ENCODE data around the gene UBALD2.
"Not testable (repeated sequence)": the region's sequence is repeated elsewhere in the genome, so short reads cannot be mapped to it uniquely, and the experiment has no call there.

Gene UBALD2

GRCh38 chr17:76265624-76266243 lies 586 bp downstream of the UBALD2 start:
- DNase-seq (ENCODE audit: low spot score): peak; percentile 60
- peak overlapping the region; percentile 87 for H3K27ac Mint-ChIP-seq

GRCh38 chr17:76266244-76266938 lies 1.2 kb downstream of the UBALD2 start:
- Mint-ChIP-seq H3K4me1 (ENCODE audit: low read depth) (peaks cover 56% of the 10 kb centered on the region), H3K9me3 (no peaks in the 10 kb centered on the region), H3K36me3 (ENCODE audit: low read depth) (peaks cover 43% of the 10 kb centered on the region), H3K4me3 (peak overlapping the region; percentile 94), H3K27me3 (ENCODE audit: low read depth) (no peaks in the 10 kb centered on the region), H3K27ac (peak overlapping the region; percentile 87)
- DNase-seq (ENCODE audit: low spot score): no peak

More at GRCh38 chr17:76265624-76266243, 586 bp downstream of the UBALD2 start:
- H3K4me3 Mint-ChIP-seq: peak overlapping the region; percentile 94
- peaks cover 54% of the 10 kb centered on the region for H3K4me1 Mint-ChIP-seq (ENCODE audit: low read depth)
- H3K36me3 Mint-ChIP-seq (ENCODE audit: low read depth): peaks cover 37% of the 10 kb centered on the region
- no peaks in the 10 kb centered on the region for H3K9me3 Mint-ChIP-seq
- H3K27me3 Mint-ChIP-seq (ENCODE audit: low read depth): no peaks in the 10 kb centered on the region

- DNase-seq (ENCODE audit: low spot score): no peak
- Mint-ChIP-seq H3K9me3 (no peaks in the 10 kb centered on the region), H3K4me3 (peak overlapping the region; percentile 94), H3K27ac (peak overlapping the region; percentile 95), H3K36me3 (ENCODE audit: low read depth) (peaks cover 47% of the 10 kb centered on the region), H3K27me3 (ENCODE audit: low read depth) (no peaks in the 10 kb centered on the region), H3K4me1 (ENCODE audit: low read depth) (peaks cover 51% of the 10 kb centered on the region)
Measured at GRCh38 chr17:76267051-76267576, 2.0 kb downstream of the UBALD2 start.

GRCh38 chr17:76267581-76268001 lies 2.4 kb downstream of the UBALD2 start:
- H3K36me3 Mint-ChIP-seq (ENCODE audit: low read depth): peaks cover 47% of the 10 kb centered on the region

GRCh38 chr17:76268015-76268749 lies 3.0 kb downstream of the UBALD2 start:
- Mint-ChIP-seq H3K9me3 (no peaks in the 10 kb centered on the region), H3K4me3 (peak overlapping the region; percentile 94), H3K27ac (peak overlapping the region; percentile 95), H3K36me3 (ENCODE audit: low read depth) (peaks cover 48% of the 10 kb centered on the region), H3K4me1 (ENCODE audit: low read depth) (peaks cover 46% of the 10 kb centered on the region), H3K27me3 (ENCODE audit: low read depth) (no peaks in the 10 kb centered on the region)
- DNase-seq (ENCODE audit: low spot score): peak; percentile 69

More at GRCh38 chr17:76267581-76268001, 2.4 kb downstream of the UBALD2 start:
- Mint-ChIP-seq H3K27ac (peak overlapping the region; percentile 95), H3K4me3 (peak overlapping the region; percentile 94), H3K4me1 (ENCODE audit: low read depth) (peaks cover 47% of the 10 kb centered on the region)
- not testable (repeated sequence) for H3K27me3 Mint-ChIP-seq (ENCODE audit: low read depth); DNase-seq (ENCODE audit: low spot score); H3K9me3 Mint-ChIP-seq

GRCh38 chr17:76268991-76269981 lies 4.1 kb downstream of the UBALD2 start:
- Mint-ChIP-seq H3K4me1 (ENCODE audit: low read depth) (peaks cover 40% of the 10 kb centered on the region), H3K9me3 (no peaks in the 10 kb centered on the region), H3K36me3 (ENCODE audit: low read depth) (peaks cover 48% of the 10 kb centered on the region), H3K4me3 (peak overlapping the region; percentile 94), H3K27me3 (ENCODE audit: low read depth) (no peaks in the 10 kb centered on the region), H3K27ac (peak overlapping the region; percentile 95)
- DNase-seq (ENCODE audit: low spot score): no peak

- Mint-ChIP-seq H3K27me3 (ENCODE audit: low read depth) (no peaks in the 10 kb centered on the region), H3K9me3 (no peaks in the 10 kb centered on the region), H3K27ac (peak overlapping the region; percentile 95), H3K4me1 (ENCODE audit: low read depth) (peaks cover 37% of the 10 kb centered on the region), H3K4me3 (peak overlapping the region; percentile 94), H3K36me3 (ENCODE audit: low read depth) (peaks cover 48% of the 10 kb centered on the region)
- no peak for DNase-seq (ENCODE audit: low spot score)
Measured at GRCh38 chr17:76270127-76270592, 5.0 kb downstream of the UBALD2 start.

- peak overlapping the region; percentile 75 for H3K4me3 Mint-ChIP-seq
- no peaks in the 10 kb centered on the region for H3K9me3 Mint-ChIP-seq
- no peaks in the 10 kb centered on the region for H3K27me3 Mint-ChIP-seq (ENCODE audit: low read depth)
- H3K27ac Mint-ChIP-seq: peak overlapping the region; percentile 88
- no peak for DNase-seq (ENCODE audit: low spot score)
- H3K4me1 Mint-ChIP-seq (ENCODE audit: low read depth): peaks cover 37% of the 10 kb centered on the region
- peaks cover 48% of the 10 kb centered on the region for H3K36me3 Mint-ChIP-seq (ENCODE audit: low read depth)
Measured at GRCh38 chr17:76270770-76271668, 5.9 kb downstream of the UBALD2 start.

- Mint-ChIP-seq H3K27ac (peak overlapping the region; percentile 88), H3K9me3 (no peaks in the 10 kb centered on the region), H3K36me3 (ENCODE audit: low read depth) (peaks cover 41% of the 10 kb centered on the region), H3K27me3 (ENCODE audit: low read depth) (no peaks in the 10 kb centered on the region), H3K4me1 (ENCODE audit: low read depth) (peaks cover 37% of the 10 kb centered on the region), H3K4me3 (peak overlapping the region; percentile 75)
- peak; percentile 85 for DNase-seq (ENCODE audit: low spot score)
Measured at GRCh38 chr17:76271669-76272540, 6.8 kb downstream of the UBALD2 start.

GRCh38 chr17:76272541-76273444 lies 7.6 kb downstream of the UBALD2 start:
- DNase-seq (ENCODE audit: low spot score): peak; percentile 81
- Mint-ChIP-seq H3K36me3 (ENCODE audit: low read depth) (peaks cover 34% of the 10 kb centered on the region), H3K9me3 (no peaks in the 10 kb centered on the region), H3K27ac (peak overlapping the region; percentile 88), H3K4me3 (peak overlapping the region; percentile 75), H3K4me1 (ENCODE audit: low read depth) (peaks cover 34% of the 10 kb centered on the region), H3K27me3 (ENCODE audit: low read depth) (no peaks in the 10 kb centered on the region)

Data from T-helper 2 cell treated with Interferon-gamma antibody and Interleukin-4, amounts not matched to agents 5 μg/mL and 100 μg/mL, for 36 hours (primary cell).